K562 (cell line): ENCODE results near the gene TRAPPC1. TPM values are rescaled to one million over a fixed set of nuclear protein-coding genes. Genes with fewer than 3 reads are reported as not detected.

Experiments used
- AFF1 ChIP-seq, 2 experiments: fragments of 450-650 bp; IDR thresholded peaks; 2 replicates each; pipeline ENCODE4 v1.6.1; 2018; ENCODE audit warnings: mild to moderate bottlenecking in 2 of 2, low read depth in 1 of 2; ENCODE audit not compliant: partially characterized antibody in 2 of 2
- CC2D1A ChIP-seq: fragments of 450-650 bp; IDR thresholded peaks from 2 replicates; pipeline ENCODE4 v1.6.1; 2017; ENCODE audit warnings: mild to moderate bottlenecking
- CTCF ChIP-seq, 3 experiments: IDR thresholded peaks in 2 of 3; conservative IDR thresholded peaks in 1 of 3; 2 replicates each; pipeline ENCODE4 v1.5.1; 2011 to 2012; ENCODE audit warnings: low read length in 3 of 3, mild to moderate bottlenecking in 3 of 3, control low read depth in 2 of 3, improper control_type of control experiment in 1 of 3, inconsistent platforms in 1 of 3, low read depth in 1 of 3, mixed read lengths in 1 of 3, moderate library complexity in 1 of 3; ENCODE audit not compliant: insufficient read depth in 2 of 3
- RBFOX2 ChIP-seq: fragments of 200-400 bp; formaldehyde crosslinking; IDR thresholded peaks from 2 replicates; pipeline ENCODE4 v1.6.1; 2017; ENCODE audit warnings: low read depth, mild to moderate bottlenecking, low read length, moderate library complexity
- SIN3A ChIP-seq, 2 experiments: fragments of 150-350 bp in 1 of 2; IDR thresholded peaks; 2 replicates each; pipeline ENCODE4 v1.6.1; 2011 to 2016; ENCODE audit warnings: borderline replicate concordance in 2 of 2, low read depth in 2 of 2, low read length in 2 of 2, mild to moderate bottlenecking in 2 of 2, moderate library complexity in 2 of 2; ENCODE audit not compliant: control insufficient read depth in 1 of 2
- VEZF1 ChIP-seq: fragments of 200-800 bp; sonication (Bioruptor generic); IDR thresholded peaks from 2 replicates; pipeline ENCODE4 v1.6.1; 2017; ENCODE audit warnings: missing genetic modification characterization, missing compliant biosample characterization
- polyA plus RNA-seq, 8 experiments: library from polyadenylated mRNA; depleted of rRNA in 4 of 8; stranded (reverse) in 5 of 8; unstranded in 3 of 8; fragments of >200 nt; fragmentation: Nextera tagmentation in 2 of 8; fragmentation: Illumina TruSeq in 1 of 8; extraction: Ambion mirVana in 2 of 8; extraction: Trizol in 1 of 8; gene quantifications; 2 replicates each; pipeline versions ENCODE4 v1.2.1 to v1.2.3, GENCODE V29; 2011 to 2014; ENCODE audit warnings: inconsistent platforms in 1 of 8, missing spikeins in 1 of 8
- total RNA-seq, 7 experiments: library from RNA; depleted of rRNA in 6 of 7; stranded (reverse); fragments of >200 nt in 6 of 7; fragmentation: Illumina TruSeq in 2 of 7; extraction: Trizol in 2 of 7; gene quantifications; 2 replicates each; pipeline versions ENCODE4 v1.2.1 to v1.2.3, GENCODE V29; 2011 to 2021; ENCODE audit warnings: low replicate concordance in 1 of 7
- TF ChIP-seq, protein P1 (sequence below): fragments of 450-650 bp; IDR thresholded peaks from 2 replicates; pipeline ENCODE4 v1.6.1; 2017; ENCODE audit warnings: antibody characterized with exemption

Gene TRAPPC1
- total and polyA plus RNA-seq, 9 of the 15 experiments (the other 6 are each of a cell fraction or from before 2014, with no cell fraction given) = 11.7 to 82.8 (median 36.2) TPM

DNA sequence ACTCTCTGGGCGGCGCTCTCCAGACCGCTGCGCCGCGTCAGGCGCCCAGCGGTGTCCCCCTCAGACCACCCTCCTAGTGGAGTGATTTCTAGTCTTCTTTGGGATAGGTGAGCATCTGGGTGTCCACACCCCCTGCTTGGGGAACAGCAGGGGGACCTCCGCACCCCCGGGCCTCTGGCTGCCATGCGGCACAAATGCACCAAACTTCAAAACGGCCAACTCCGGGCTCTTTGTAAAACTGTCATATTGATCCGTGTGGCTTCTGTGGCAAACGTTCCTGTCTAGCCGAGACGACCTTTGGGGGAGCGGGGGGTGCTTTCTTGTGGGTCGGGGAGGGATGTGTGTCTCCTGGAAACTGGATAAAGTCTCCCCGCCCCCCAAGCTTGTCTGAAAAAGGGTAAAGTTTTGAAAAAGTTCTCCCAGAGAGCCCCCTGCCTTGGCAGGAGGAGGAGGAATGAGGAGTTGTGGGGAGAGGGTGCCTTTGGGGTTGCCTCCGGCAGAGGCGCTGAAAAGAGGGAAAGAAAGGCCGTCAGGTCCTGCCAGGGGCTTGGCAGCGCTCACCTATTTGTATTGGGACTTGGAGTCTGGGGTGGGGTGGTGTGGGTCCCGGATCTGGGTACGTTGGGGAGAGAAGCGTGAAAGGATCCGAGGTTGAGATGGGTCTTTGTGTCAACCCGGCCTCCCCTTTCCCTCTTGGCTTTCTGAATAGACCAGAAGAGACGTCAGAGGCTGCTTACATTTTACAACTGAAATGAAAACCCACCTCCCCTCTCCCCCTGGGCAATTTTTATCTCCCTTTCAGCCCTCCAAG, 45.3 kb downstream of the TRAPPC1 start (continued):
- TF ChIP-seq CC2D1A (0 out of 2 replicates have a peak, but pooled peaks have one; percentile 57), CTCF (IDR thresholded peaks at IDR 0.05 in 2 of 3, conservative IDR thresholded peaks at IDR 0.05 in 1 of 3; ENCODE audit: insufficient read depth in 2 of 3, low read depth in 1 of 3, low read length in 3 of 3) (0 out of 6 replicates have a peak, but pooled peaks of 1 of the 3 experiments have one; percentile 3), RBFOX2 (peak; percentile 42; the same call in 1 of the 2 replicates), SIN3A (IDR thresholded peaks at IDR 0.05; ENCODE audit: borderline replicate concordance in 2 of 2, control insufficient read depth in 1 of 2, low read depth in 2 of 2, low read length in 2 of 2) (peak in 1 of 2 experiments; percentile 15; a peak in 1 of 4 replicates), AFF1 (IDR thresholded peaks at IDR 0.05; ENCODE audit: low read depth in 1 of 2, partially characterized antibody in 2 of 2) (peak in 1 of 2 experiments; percentile 67), VEZF1 (CRISPR knock-in tag) (no peak)
- TF ChIP-seq, protein P1, sequence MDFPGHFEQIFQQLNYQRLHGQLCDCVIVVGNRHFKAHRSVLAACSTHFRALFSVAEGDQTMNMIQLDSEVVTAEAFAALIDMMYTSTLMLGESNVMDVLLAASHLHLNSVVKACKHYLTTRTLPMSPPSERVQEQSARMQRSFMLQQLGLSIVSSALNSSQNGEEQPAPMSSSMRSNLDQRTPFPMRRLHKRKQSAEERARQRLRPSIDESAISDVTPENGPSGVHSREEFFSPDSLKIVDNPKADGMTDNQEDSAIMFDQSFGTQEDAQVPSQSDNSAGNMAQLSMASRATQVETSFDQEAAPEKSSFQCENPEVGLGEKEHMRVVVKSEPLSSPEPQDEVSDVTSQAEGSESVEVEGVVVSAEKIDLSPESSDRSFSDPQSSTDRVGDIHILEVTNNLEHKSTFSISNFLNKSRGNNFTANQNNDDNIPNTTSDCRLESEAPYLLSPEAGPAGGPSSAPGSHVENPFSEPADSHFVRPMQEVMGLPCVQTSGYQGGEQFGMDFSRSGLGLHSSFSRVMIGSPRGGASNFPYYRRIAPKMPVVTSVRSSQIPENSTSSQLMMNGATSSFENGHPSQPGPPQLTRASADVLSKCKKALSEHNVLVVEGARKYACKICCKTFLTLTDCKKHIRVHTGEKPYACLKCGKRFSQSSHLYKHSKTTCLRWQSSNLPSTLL = peak; percentile 75
